Brain microvascular endothelial cell (primary cell): ENCODE results near the gene PSTPIP1.

Source experiments
- DNase-seq: peaks from one replicate; pipeline ENCODE4 v3.0.0-alpha.2; 2020
- H3K27ac ChIP-seq: fragments of 250-450 bp; sonication (Bioruptor Pico); 2 replicates; pipeline ENCODE4 v1.5.1; 2020; ENCODE audit warnings: mild to moderate bottlenecking, moderate library complexity
- H3K27me3 ChIP-seq: fragments of 250-450 bp; sonication (Bioruptor Pico); replicated peaks from 2 replicates; pipeline ENCODE4 v1.5.1; 2020; ENCODE audit warnings: mild to moderate bottlenecking
- H3K36me3 ChIP-seq: fragments of 250-450 bp; sonication (Bioruptor Pico); replicated peaks from 2 replicates; pipeline ENCODE4 v1.5.1; 2020; ENCODE audit warnings: mild to moderate bottlenecking
- H3K4me3 ChIP-seq: 2 replicates; pipeline ENCODE4 v1.5.1; 2011; ENCODE audit warnings: low read depth, mild to moderate bottlenecking, control low read depth, low read length, moderate library complexity
- CTCF ChIP-seq: IDR thresholded peaks from 2 replicates; pipeline ENCODE4 v1.5.1; 2011; ENCODE audit warnings: low read depth, mild to moderate bottlenecking, moderate library complexity, low read length, control low read depth, inconsistent platforms; ENCODE audit errors: missing control alignments
- in situ Hi-C: cut with HindIII; loops from 2 replicates; pipeline ENCODE4 v1.10.0; 2017; ENCODE audit warnings: low sequenced_read_pairs, low pct_ligation_motif_present

PSTPIP1 gene

GRCh38 chr15:77084436-77084835, 89.5 kb downstream of the PSTPIP1 start:
- Histone ChIP-seq H3K27ac (no peak overlapping the region), H3K36me3 (no peaks in the 10 kb centered on the region), H3K4me3 (no peak overlapping the region), H3K27me3 (no peaks in the 10 kb centered on the region)
- no peak for TF ChIP-seq CTCF
- in situ Hi-C loops: no loop called here
- no peak for DNase-seq

- Histone ChIP-seq H3K27me3 (no peaks in the 10 kb centered on the region), H3K4me3 (no peak overlapping the region), H3K27ac (no peak overlapping the region), H3K36me3 (no peaks in the 10 kb centered on the region)
- in situ Hi-C loops: no loop called here
- TF ChIP-seq CTCF: no peak
- peak; percentile 18 for DNase-seq
These were observed 90.4 kb downstream of the PSTPIP1 start for GRCh38 chr15:77085297-77085696.
